ENCODE measurements around the gene ZBTB20. TPM values are rescaled to one million over a fixed set of nuclear protein-coding genes. Genes with fewer than 3 reads are reported as not detected.

Gene ZBTB20
- total RNA-seq, 2 experiments from 2014 or later = 5.1 to 5.3 TPM

DNA sequence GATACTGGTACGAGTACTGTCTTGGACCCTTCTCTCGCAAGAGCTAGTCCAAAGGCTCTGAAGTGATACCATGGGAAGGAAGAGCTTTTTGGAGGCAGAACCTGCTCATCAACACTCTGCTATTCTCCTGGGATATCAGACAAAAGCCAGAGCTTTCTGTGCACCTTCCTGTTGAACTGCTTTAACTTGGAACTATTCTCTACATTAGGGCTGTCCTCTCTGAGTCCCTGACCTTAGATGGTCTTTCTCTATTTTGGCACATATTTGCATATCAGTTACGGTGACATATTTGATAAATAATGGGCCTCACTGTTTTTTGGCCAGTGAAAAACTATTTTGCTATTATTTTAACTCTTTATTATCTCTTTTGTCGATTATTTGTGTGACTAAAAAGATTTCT lies 706.4 kb downstream of the ZBTB20 start:
- ChIA-PET POLR2A (no interaction called here), CTCF (interaction anchor here (0.7 to 3.0 kb wide), 5 partner anchors 10 to 371 kb away, joined by 3 to 9 read pairs (median 3); no protein-coding TSS in a partner anchor)
- TF ChIP-seq, protein P1, sequence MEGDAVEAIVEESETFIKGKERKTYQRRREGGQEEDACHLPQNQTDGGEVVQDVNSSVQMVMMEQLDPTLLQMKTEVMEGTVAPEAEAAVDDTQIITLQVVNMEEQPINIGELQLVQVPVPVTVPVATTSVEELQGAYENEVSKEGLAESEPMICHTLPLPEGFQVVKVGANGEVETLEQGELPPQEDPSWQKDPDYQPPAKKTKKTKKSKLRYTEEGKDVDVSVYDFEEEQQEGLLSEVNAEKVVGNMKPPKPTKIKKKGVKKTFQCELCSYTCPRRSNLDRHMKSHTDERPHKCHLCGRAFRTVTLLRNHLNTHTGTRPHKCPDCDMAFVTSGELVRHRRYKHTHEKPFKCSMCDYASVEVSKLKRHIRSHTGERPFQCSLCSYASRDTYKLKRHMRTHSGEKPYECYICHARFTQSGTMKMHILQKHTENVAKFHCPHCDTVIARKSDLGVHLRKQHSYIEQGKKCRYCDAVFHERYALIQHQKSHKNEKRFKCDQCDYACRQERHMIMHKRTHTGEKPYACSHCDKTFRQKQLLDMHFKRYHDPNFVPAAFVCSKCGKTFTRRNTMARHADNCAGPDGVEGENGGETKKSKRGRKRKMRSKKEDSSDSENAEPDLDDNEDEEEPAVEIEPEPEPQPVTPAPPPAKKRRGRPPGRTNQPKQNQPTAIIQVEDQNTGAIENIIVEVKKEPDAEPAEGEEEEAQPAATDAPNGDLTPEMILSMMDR (IDR thresholded peaks at IDR 0.05) = no peak
- Mint-ChIP-seq H3K4me3 (no peak overlapping the region), H3K4me1 (ENCODE audit: low read depth) (peaks cover 6% of the 10 kb centered on the region), H3K36me3 (ENCODE audit: low read depth) (no peaks in the 10 kb centered on the region), H3K9me3 (no peaks in the 10 kb centered on the region), H3K27ac (no peak overlapping the region), H3K27me3 (no peaks in the 10 kb centered on the region)
- intact Hi-C loops (cut with micrococcal nuclease) = no loop called here
- DNase-seq (no peak), ATAC-seq (no peak)

DNA sequence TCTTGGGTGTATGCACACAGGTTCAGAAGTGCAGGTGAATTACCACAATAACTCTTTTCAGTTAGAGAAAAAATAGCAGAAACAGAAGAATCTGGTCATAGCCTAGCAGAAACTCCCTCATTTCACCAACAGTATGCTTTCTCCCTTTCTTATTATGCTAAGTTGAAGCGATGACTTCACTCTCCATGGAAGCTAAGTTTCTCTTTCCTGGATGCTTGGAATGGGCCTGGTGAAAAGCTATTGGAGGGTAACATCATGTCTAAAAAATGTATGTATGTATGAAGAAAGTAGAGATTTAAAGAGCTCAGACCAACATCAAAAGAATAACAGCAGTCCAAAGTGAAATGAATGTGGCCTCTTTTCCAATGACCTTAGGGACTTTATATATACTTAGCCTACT lies 707.8 kb downstream of the ZBTB20 start:
- intact Hi-C loops (cut with micrococcal nuclease) = no loop called here
- H3K36me3 Mint-ChIP-seq (ENCODE audit: low read depth) = no peaks in the 10 kb centered on the region
- TF ChIP-seq, protein P1 (IDR thresholded peaks at IDR 0.05) = no peak
- ChIA-PET POLR2A (interaction anchor here (0.5 kb wide), 1 partner anchor 55 kb away, joined by 3 read pairs; no protein-coding TSS in a partner anchor), CTCF (interaction anchor here (0.7 to 3.0 kb wide), 6 partner anchors 9 to 287 kb away, joined by 3 to 9 read pairs (median 4); no protein-coding TSS in a partner anchor)
- no peak for DNase-seq
- no peak overlapping the region for H3K4me3 Mint-ChIP-seq
- H3K9me3 Mint-ChIP-seq = no peaks in the 10 kb centered on the region
- H3K27ac Mint-ChIP-seq = no peak overlapping the region
- H3K4me1 Mint-ChIP-seq (ENCODE audit: low read depth) = peaks cover 6% of the 10 kb centered on the region
- H3K27me3 Mint-ChIP-seq = no peaks in the 10 kb centered on the region
- no peak for ATAC-seq

DNA sequence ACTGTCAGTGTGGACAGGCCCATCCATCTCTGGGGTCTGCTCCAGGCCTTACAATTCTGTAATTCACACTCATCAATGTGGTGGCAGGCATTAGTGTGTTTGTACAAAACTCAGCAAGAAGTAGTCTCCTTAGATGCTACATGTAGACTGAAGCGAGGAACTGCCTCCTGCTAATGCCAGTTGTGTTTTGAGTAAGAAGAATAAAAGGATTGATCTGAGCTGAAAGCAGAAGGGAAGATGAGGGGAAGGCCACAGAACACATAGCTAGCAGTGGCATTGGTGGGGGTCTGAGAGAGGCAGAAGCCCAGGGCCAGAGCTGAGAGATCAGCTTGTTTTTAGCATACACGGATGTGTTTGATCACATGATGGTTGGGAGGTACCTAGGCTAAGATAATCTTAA lies 709.2 kb downstream of the ZBTB20 start:
- DNase-seq = no peak
- POLR2A ChIA-PET = no interaction called here
- Mint-ChIP-seq H3K4me3 (no peak overlapping the region), H3K36me3 (ENCODE audit: low read depth) (no peaks in the 10 kb centered on the region), H3K9me3 (no peaks in the 10 kb centered on the region), H3K27ac (no peak overlapping the region), H3K4me1 (ENCODE audit: low read depth) (peaks cover 6% of the 10 kb centered on the region), H3K27me3 (no peaks in the 10 kb centered on the region)
- CTCF ChIA-PET = interaction anchor here (1.2 to 1.4 kb wide), 2 partner anchors 27 to 286 kb away, joined by 3 read pairs; no protein-coding TSS in a partner anchor
- intact Hi-C loops (cut with micrococcal nuclease) = no loop called here
- TF ChIP-seq, protein P1 (IDR thresholded peaks at IDR 0.05) = no peak
- no peak for ATAC-seq

DNA sequence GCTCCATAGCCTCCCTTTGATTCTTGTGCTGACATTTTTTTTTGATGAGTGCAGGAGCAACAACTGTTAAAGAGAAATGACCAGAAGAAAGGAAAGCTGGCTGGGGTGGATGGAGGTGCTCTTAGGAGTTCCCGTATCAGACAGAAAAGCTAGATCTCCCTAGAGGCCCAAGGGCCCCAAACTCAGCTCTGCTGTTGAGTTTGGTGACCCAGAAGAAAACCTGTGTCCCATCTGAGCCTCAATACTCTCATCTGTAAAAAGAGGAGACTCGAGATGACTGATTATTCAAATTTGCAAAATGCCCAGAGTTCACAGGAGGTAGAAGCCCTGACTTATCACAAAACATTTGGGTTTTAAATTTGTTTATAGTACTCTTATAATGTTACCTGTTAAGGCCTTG lies 710.9 kb downstream of the ZBTB20 start:
- no peak for ATAC-seq
- ChIA-PET CTCF (interaction anchor here (0.6 to 1.8 kb wide), 4 partner anchors 13 to 786 kb away, joined by 3 to 7 read pairs (median 3); no protein-coding TSS in a partner anchor), POLR2A (interaction anchor here (0.7 kb wide), 1 partner anchor 70 kb away, joined by 3 read pairs; no protein-coding TSS in a partner anchor)
- TF ChIP-seq, protein P1 (IDR thresholded peaks at IDR 0.05) = no peak
- intact Hi-C loops (cut with micrococcal nuclease) = no loop called here
- no peaks in the 10 kb centered on the region for H3K36me3 Mint-ChIP-seq (ENCODE audit: low read depth)
- no peaks in the 10 kb centered on the region for H3K9me3 Mint-ChIP-seq
- no peaks in the 10 kb centered on the region for H3K4me1 Mint-ChIP-seq (ENCODE audit: low read depth)
- H3K27ac Mint-ChIP-seq = no peak overlapping the region
- no peak overlapping the region for H3K4me3 Mint-ChIP-seq
- DNase-seq = no peak
- no peaks in the 10 kb centered on the region for H3K27me3 Mint-ChIP-seq

DNA sequence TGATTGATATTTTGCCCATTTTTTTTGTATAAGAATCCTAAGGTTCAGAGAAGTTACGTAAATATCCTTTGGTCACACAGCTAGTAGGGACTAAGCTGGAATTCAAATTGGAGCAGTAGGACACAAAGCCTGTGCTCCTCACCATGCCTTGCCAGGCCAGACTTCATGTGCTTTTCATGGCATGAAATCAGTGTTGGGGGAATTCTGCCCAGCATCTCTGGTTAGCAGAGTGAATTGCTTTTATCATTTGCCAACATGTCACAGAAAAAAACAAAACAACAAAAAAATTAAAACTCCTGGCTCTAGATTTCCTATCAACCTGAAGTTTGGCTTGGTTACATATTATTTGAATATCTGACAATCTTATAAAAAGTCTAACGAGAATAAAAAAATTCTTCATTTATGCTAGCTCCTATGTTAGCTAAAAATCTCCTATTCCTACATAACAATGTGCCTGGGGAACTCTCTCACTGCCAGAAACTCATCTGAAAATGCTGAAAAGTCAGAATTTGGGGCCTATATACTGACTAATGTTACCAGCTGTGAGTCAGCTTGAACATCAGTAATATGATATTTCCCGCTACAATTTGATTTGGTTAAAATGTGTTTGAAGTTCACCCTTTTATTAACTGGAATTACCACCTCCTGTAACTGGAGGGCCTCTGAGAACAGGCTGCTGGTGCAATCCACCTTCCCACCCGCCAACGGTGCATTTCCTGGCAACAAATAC lies 711.5 kb downstream of the ZBTB20 start:
- Mint-ChIP-seq H3K9me3 (no peaks in the 10 kb centered on the region), H3K4me1 (ENCODE audit: low read depth) (no peaks in the 10 kb centered on the region), H3K36me3 (ENCODE audit: low read depth) (no peaks in the 10 kb centered on the region), H3K4me3 (no peak overlapping the region), H3K27ac (no peak overlapping the region), H3K27me3 (no peaks in the 10 kb centered on the region)
- ATAC-seq (no peak), DNase-seq (no peak)
- intact Hi-C loops (cut with micrococcal nuclease) = no loop called here
- TF ChIP-seq, protein P1 (IDR thresholded peaks at IDR 0.05) = no peak
- ChIA-PET POLR2A (interaction anchor here (0.7 to 1.0 kb wide), 2 partner anchors 13 to 70 kb away, joined by 3 read pairs; no protein-coding TSS in a partner anchor), CTCF (interaction anchor here (0.9 to 1.8 kb wide), 3 partner anchors 13 to 35 kb away, joined by 3 to 7 read pairs (median 3); no protein-coding TSS in a partner anchor)

Measured in activated CD8-positive, alpha-beta T cell treated with anti-CD3 and anti-CD28 coated beads for 36 hours (primary cell).